Measurements from ENCODE around the gene SLC47A2. TPM values are rescaled to one million over a fixed set of nuclear protein-coding genes. Genes with fewer than 3 reads are reported as not detected.

Gene SLC47A2
- polyA plus RNA-seq, 1 experiment = not detected

DNA sequence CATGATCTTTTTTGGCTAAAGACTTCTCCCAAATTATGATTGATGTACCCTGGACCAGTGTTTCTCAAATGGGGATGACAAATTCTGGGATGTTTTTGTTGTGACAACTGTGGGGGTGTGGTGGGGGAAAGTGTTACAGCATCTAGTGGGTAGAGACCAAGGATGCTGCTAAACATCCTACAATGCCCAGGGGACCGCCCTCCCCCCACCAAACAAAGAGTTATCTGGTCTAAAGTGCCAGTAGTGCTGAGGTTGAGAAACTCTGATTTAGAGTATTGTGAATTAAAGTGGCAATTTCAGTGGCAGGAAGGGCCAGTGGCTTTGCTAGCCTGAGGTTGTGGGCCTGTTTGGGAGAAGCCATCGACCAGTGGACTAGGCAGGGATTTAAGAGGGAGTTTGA is 33.3 kb downstream of the SLC47A2 start:
- Histone ChIP-seq H3K36me3 (ENCODE audit: control insufficient read depth, insufficient read depth, low read length) (no peaks in the 10 kb centered on the region), H3K27me3 (ENCODE audit: control insufficient read depth, insufficient read depth, low read length) (no peaks in the 10 kb centered on the region), H3K4me3 (ENCODE audit: low read depth, low read length) (no peak overlapping the region)
- POLR2A ChIA-PET = no interaction called here
- TF ChIP-seq CTCF (IDR thresholded peaks at IDR 0.05; ENCODE audit: insufficient read depth, low read depth, low read length) = no peak
- DNase-seq (ENCODE audit: low read depth) = no peak
- CTCF ChIA-PET = interaction anchor here (1.3 kb wide), 1 partner anchor 19 kb away, joined by 3 read pairs; no protein-coding TSS in a partner anchor

DNA sequence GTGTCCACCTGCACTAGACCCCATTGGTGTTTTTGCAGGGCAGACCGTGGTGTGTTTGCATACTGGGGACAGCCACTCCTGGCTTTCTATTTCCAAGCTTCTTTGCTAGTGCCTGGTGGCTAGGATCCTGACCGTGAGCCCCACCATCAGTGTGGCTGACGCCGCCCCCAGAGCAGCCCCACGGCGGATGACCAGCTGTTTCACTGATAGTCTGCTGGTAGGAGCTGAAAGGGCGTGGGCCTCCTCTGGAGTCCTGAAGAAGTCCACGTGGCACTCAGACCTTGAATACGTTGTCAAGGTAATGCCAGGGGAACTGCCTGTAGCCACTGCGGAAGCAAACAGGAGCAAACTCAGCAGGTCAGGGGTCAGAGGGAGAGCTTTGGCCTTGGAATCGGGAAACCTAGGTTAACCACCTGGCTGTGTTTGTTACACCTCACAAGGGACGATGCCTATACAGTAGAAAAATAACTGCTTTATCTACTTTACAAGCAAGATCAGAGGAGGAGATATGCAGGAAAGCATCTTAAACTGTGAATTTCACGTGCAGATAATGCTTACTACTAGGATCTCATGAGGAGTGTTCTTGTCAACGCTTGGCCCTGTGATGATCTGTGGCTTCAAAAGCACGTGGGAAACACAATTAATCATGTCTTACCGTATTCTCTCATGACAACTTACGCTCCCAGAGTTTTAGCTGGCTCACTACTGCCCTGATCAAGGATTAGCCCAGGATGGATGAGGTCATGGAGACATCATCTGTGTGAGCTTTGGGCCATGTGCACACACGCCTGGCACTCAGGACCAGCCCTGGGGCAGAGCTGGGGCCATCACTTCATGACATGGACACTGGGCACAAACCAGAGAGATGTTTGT is 37.6 kb downstream of the SLC47A2 start:
- ChIA-PET CTCF (no interaction called here), POLR2A (no interaction called here)
- no peak for DNase-seq (ENCODE audit: low read depth)

GRCh38 chr17:19677736-19678379 is 38.5 kb downstream of the SLC47A2 start:
- Histone ChIP-seq H3K4me3 (ENCODE audit: low read depth, low read length) (no peak overlapping the region), H3K36me3 (ENCODE audit: control insufficient read depth, insufficient read depth, low read length) (0 out of 2 replicates have a peak, but pooled peaks cover 1% of the 10 kb centered on the region), H3K27me3 (ENCODE audit: control insufficient read depth, insufficient read depth, low read length) (no peaks in the 10 kb centered on the region)
- POLR2A ChIA-PET = no interaction called here
- no peak for DNase-seq (ENCODE audit: low read depth)
- TF ChIP-seq CTCF (IDR thresholded peaks at IDR 0.05; ENCODE audit: insufficient read depth, low read depth, low read length) = no peak
- CTCF ChIA-PET = interaction anchor here (1.2 kb wide), 1 partner anchor 123 kb away, joined by 3 read pairs; no protein-coding TSS in a partner anchor

More for the DNA sequence above, 37.6 kb downstream of the SLC47A2 start:
- Histone ChIP-seq H3K36me3 (ENCODE audit: control insufficient read depth, insufficient read depth, low read length) (0 out of 2 replicates have a peak, but pooled peaks cover 1% of the 10 kb centered on the region), H3K27me3 (ENCODE audit: control insufficient read depth, insufficient read depth, low read length) (no peaks in the 10 kb centered on the region), H3K4me3 (ENCODE audit: low read depth, low read length) (no peak overlapping the region)
- TF ChIP-seq CTCF (IDR thresholded peaks at IDR 0.05; ENCODE audit: insufficient read depth, low read depth, low read length) = no peak

DNA sequence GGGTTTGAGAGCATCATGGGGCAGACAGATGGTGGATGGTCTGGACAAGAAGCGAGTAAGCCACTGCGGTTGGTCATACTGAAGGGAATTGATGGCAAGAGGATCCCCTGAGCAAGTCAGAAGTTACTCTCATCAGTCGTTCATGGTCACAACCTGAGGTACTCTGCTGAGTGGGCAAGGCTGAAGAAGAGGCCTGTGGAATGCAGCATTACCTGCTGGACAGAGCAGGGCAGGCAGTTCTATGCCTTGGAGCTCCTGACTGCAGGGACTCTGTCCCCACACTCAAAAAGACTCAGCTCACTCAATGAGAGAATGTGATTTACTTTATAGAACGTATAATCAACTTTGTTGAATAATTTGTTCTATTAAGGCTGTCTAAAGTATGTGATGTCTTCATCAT is 39.5 kb downstream of the SLC47A2 start:
- POLR2A ChIA-PET = no interaction called here
- CTCF ChIA-PET = interaction anchor here (1.2 kb wide), 1 partner anchor 122 kb away, joined by 3 read pairs; no protein-coding TSS in a partner anchor
- Histone ChIP-seq H3K36me3 (ENCODE audit: control insufficient read depth, insufficient read depth, low read length) (0 out of 2 replicates have a peak, but pooled peaks cover 1% of the 10 kb centered on the region), H3K4me3 (ENCODE audit: low read depth, low read length) (no peak overlapping the region), H3K27me3 (ENCODE audit: control insufficient read depth, insufficient read depth, low read length) (no peaks in the 10 kb centered on the region)
- TF ChIP-seq CTCF (IDR thresholded peaks at IDR 0.05; ENCODE audit: insufficient read depth, low read depth, low read length) = no peak
- no peak for DNase-seq (ENCODE audit: low read depth)

DNA sequence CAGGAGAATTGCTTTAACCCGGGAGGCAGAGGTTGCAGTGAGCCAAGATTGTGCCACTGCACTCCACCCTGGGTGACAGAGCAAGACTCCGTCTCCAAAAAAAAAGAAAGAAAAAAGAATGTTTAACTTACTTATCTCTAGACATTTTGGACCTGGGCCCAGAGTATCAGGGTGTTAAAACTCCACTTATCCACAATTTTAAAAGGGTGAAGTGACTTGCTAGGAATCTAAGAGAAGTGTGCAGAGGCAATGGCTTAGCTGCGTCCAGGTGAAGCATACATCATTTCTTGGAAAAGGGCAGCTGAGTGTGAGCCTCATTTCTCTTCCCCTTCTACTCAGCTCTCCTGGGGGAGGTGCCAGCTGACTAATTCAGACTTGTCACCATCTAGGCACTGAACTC is 42.8 kb downstream of the SLC47A2 start:
- CTCF ChIA-PET = interaction anchor here (1.6 kb wide), 1 partner anchor 161 kb away, joined by 5 read pairs; no protein-coding TSS in a partner anchor
- no peak for TF ChIP-seq CTCF (IDR thresholded peaks at IDR 0.05; ENCODE audit: insufficient read depth, low read depth, low read length)
- no peak for DNase-seq (ENCODE audit: low read depth)
- Histone ChIP-seq H3K27me3 (ENCODE audit: control insufficient read depth, insufficient read depth, low read length) (no peaks in the 10 kb centered on the region), H3K4me3 (ENCODE audit: low read depth, low read length) (no peak overlapping the region), H3K36me3 (ENCODE audit: control insufficient read depth, insufficient read depth, low read length) (0 out of 2 replicates have a peak, but pooled peaks cover 1% of the 10 kb centered on the region)
- POLR2A ChIA-PET = no interaction called here
